GM21619 (cell line): ENCODE measurements around the gene TAT.
"Not testable (repeated sequence)": the region's sequence is repeated elsewhere in the genome, so short reads cannot be mapped to it uniquely, and the experiment has no call there.

Experiments used
- ATAC-seq: cut with Tn5 transposase; IDR thresholded peaks from one replicate; pipeline ENCODE4 v1.9.1; 2021; ENCODE audit not compliant: unreplicated experiment

The TAT gene

DNA sequence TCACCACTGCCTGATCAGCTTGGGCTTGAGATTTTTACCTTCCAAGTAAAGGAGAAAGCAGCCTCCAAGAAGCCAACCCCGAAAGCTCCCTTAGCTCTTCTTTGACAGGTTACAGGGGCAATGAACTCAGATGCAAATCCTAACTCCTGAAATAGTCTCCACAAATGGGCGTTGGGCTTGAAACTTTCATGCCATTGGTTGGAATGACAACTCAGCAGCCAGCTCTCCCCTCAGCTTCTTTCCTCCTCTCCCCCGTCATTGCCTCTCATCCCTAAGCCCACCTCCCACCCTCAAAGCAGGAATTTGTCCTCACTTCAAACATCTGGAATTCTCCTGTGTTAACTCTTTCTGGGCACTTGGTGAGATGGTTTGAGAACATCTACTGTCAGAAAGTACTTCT is at the start of gene TAT:
Gene TAT, minus strand, starts transcription at position 122 of the 400 bp plus-strand sequence. CDS start 677 bp downstream, outside the sequence.
- no peak for ATAC-seq

DNA sequence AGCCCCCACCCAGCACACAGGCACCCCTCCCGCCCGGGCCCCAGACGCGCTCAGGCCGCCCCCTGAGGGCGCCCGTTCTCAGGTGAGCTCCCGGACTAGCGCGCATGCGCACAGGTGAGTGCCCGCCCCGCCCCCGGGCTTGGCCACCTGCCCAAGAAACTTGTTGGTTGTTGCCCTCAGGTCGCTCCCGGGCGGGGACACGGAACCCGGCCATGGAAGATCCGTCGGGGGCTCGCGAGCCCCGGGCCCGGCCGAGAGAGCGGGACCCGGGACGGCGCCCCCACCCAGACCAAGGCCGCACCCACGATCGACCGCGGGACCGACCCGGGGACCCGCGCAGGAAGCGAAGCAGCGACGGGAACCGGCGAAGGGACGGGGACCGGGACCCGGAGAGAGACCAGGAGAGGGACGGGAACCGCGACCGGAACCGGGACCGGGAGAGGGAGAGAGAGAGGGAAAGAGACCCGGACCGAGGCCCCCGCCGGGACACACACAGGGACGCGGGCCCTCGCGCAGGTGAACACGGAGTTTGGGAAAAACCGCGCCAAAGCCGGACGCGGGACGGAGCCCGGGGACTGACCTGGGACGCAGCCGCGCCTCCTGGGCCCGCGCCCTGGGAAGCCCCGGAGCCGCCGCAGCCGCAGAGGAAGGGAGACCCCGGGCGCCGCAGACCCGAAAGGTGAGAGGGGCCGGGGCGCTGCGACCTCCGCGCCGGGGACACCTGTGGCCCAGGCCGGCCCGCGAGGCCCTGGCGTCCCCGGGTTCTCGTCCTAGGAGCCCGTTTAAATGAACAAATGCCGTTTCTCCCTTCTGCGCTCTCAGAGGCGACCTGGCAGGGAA is 49.3 kb upstream of the TAT start, which contains the start of gene MARVELD3:
Gene MARVELD3, plus strand, starts transcription at position 167 of the 840 bp plus-strand sequence. Its CDS starts 46 bp downstream, at position 213.
- ATAC-seq, result no peak

DNA sequence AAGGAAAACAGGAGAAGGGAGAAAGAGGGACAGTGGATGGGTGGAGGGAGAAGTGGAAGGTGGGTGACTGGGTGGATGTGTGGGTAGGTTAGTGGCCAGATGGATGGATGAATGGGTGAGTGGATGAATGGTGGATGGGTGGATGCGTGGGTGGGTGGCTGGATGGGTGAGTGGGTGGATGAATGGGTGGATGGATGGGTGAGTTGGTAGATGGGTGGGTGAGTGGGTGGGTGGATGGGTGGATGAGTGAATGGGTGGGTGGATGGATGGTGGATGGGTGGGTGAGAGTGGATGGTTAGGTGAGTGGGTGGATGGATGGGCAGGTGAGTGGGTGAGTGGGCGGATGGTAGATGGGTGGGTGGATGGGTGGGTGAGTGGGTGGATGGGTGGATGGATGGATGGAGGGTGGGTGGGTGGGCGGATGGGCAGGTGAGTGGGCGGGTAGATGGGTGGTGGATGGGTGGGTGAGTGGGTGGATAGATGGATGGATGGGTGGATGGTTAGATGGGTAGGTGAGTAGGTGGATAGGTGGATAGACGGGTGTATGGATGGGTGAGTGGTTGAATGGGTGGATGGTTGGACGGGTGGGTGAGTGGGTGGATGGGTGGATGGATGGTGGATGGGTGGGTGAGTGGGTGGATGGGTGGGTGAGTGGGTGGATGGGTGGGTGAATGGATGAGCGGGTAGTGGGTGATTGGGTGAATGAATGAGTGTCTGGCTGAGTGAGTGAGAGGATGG is 48.4 kb upstream of the TAT start:
- ATAC-seq, result no peak

DNA sequence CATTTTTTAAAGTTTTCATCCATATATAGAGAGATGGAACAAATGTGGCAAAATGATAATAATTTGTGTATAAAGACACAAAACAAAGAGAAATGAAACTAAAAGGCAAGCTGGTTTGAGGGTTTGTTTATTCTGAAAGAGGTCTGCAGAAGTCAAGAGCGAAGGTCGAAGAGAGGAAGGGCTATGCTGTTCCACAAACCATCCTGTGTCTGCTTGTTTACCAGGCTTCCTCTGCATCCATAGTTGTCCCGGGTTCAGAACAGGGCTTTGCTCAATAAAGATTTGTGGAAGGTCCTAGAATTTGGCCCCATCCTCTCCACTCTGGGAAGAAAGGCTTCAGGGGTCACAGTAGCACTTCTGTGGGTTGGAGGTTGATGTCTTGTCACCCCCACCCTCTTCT is 46.7 kb upstream of the TAT start:
- ATAC-seq, result no peak

DNA sequence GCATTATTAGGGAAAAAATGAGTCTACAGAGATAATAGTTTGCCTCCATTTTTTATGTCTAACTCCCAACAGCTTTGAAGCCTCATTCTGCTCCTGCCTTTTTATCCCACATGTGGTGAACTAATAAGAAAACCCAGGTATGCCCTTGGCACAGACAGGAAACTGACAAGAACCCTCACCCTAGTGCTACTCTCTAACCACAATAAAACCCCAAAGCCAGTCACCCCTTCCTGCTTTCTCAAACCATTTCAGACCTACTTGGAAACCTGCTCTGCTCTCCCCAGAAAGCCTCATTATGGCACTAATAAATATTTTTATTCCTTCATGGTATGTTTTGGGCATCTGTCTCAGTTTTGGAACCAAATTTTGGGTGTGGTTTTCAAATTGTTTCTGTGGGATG is 45.2 kb upstream of the TAT start:
- no peak for ATAC-seq

DNA sequence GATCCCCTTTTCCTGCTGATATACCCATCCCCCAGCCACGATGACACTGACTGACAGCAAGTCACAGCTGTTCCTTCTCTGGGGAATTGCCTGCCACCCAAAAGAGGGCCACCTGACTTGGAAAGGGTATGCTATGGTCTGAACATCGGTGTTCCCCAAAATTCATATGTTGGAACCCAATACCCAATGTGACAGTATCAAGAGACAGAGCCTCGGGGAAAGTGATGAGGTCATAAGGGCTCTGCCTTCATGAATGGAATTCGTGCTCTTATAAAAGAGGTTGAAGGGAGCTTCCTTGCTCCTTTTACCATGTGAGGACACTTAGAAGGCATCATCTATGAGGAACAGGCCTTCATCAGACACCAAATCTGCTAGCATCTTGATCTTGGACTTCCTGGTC is 41.5 kb upstream of the TAT start:
- no peak for ATAC-seq

DNA sequence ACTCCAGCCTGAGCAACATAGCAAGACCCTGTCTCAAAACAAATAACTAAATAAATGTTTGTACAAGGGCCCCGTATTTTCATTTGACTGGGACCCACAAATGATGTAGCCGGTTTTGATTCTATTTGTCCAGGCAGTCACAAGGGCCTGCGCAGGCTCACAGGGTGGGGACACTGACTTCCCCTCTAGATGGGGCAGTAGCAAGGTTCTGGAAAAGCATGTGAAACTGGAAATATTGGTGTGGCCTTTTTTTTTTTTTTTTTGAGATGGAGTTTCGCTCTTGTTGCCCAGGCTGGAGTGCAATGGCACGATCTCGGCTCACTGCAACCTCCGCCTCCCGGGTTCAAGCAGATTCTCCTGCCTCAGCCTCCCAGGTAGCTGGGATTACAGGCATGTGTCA is 38.1 kb upstream of the TAT start:
- not testable (repeated sequence) for ATAC-seq

DNA sequence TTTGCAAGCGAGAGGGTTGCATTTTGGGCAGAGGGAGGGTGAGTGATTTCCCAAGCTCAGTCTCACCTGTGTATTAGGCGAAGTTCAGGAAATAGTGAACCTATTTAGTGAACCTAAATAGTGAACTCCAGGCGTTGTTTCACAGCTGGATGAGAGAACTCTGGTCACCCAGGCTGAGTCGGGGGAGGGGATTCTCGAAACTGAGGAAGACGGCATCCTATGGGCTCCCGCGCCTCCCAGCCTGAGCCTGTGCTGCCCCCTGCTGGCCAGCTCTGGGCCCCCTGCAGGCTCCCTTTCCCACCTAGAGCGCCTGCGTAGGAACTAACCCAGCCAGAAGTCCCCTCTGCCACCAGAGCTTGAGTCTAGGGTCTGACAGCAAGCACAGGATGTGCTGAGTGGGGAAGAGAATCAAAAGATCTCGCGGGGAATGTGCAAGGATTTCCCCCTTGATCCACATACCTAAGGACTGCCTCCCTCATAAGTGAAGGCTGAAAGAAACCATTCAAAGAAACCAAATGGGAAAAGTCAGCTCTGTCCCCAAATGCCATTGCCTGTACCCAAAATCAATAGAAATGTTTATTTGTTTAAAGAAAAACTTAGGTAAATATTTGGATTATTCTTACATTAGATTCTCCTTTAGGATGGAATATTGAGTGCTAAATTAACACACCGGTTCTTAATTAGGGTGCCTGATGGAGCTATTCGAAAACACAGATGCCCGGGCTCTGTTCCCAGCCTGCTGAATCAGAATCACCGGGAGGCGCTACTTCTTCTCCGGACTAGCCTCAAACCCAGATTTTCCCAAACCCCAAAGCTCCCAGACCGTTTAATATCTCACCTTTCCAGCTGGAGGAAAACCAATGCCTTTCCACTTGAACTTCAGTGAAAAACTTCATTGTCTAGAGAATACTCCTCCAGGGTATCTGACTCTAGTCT is 34.3 kb upstream of the TAT start:
- ATAC-seq, result peak; percentile 41

DNA sequence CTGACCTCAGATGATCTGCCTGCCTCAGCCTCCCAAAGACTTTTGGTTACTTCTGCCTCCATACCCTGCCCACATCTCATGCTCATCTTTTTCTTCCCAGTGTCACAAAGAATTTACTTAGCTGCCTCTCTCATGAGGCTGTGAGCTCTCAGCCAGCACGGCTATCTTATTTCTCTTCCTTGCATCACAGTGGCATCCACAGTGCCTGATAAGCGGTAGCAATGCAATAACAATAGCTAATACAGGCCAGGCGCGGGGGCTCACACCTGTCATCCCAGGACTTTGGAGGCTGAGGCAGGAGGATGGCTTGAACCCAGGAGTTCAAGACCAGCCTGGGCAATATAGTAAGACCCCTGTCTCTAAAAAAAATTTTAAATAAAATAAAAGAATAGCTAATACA is 33.6 kb upstream of the TAT start:
- ATAC-seq, result no peak

DNA sequence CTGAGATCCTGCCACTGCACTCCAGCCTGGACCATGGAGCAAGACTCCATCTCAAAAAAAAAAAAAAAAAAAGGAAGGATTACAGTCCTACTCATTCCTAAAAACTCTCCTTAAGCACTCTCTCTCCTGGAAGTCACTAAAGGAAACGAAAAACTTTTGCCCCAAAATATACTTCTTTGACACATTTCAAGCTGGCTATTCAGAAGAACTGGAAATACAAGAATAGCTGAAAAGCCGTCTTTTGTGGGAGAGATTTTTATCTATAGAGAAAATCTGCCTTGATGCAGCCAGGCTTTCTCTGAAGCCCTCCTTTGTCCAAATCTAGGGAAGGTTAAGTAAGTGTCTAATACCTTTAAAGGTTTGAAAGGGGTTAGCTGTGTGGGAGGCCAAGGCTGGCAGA is 32.2 kb upstream of the TAT start:
- ATAC-seq, result no peak

DNA sequence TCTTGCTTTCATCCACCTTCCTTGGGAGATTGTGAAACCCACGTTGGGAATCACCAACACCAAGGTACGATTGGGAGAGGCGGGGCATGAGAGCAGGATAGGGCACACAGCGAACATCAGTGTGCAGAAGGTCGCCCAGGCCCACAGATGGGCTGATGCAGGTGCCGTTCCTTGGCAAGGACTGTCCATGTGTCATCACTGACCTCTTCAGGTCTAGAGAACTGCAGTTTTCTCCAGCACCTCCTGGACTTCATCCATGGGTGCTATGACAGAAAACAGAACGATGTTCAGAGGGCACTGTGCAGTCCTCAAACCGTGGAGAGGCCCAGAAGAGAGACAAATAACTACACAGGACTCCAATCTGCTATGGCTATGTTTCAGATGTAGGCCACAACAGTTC is 23.9 kb upstream of the TAT start:
- no peak for ATAC-seq

DNA sequence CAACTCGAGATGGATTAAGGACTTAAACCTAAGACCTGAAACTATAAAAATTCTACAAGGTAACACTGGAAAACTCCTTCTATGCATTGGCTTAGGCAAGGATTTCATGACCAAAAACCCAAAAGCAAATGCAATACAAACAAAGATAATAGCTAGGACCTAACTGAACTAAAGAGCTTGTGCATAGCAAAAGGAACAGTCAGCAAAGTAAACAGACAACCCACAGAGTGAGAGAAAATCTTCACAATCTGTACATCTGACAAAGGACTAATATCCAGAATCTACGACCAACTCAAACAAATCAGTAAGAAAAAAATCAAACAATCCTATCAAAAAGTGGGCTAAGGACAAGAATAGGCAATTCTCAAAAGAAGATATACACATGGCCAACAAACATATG is 21.5 kb upstream of the TAT start:
- not testable (repeated sequence) for ATAC-seq

DNA sequence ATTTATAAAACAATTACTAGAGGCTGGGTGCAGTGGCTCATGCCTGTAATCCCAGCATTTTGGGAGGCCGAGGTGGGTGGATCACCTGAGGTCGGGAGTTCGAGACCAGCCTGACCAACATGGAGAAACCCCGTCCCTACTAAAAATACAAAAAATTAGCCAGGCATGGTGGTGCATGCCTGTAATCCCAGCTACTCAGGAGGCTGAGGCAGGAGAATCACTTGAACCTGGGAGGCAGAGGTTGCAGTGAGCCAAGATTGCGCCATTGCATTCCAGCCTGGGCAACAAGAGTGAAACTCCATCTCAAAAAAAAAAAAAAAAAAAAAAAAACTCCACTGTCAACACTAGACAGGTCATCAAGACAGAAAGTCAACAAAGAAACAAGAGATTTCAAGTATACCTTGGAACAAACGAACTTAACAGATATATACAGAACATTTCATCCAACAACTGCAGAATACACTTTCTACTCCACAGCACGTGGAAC is 18.5 kb upstream of the TAT start:
- ATAC-seq, result not testable (repeated sequence)

DNA sequence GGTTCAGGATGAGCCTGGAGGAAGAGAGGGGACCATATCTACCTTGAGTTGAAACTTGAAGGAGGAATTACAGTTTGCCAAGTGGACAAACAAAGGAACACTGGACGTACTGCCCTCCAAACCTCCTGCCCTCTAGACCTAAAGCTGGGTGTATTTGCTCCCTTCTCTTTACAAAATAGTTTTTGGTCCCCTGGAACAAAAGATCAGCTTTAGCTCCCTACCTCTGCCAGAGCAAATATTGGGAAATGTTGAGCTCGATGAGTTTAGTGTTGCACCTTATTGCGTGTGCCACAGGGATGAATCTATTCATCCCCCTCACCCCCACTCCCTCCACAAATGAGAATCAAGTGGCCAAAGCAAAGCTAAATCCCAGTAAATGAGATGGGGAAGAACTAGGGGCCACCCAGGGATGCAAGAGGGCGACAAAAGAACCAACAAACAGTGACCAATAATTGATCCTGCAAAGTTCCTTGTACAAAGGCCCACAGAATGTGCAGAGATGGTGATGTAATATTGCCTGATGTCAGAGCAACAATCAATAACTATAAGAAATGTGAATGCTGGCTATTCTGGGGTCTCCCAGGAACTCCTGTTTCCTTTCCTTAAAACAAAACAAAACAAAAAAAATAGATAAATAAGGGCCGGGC is 17.2 kb upstream of the TAT start:
- ATAC-seq, result no peak

DNA sequence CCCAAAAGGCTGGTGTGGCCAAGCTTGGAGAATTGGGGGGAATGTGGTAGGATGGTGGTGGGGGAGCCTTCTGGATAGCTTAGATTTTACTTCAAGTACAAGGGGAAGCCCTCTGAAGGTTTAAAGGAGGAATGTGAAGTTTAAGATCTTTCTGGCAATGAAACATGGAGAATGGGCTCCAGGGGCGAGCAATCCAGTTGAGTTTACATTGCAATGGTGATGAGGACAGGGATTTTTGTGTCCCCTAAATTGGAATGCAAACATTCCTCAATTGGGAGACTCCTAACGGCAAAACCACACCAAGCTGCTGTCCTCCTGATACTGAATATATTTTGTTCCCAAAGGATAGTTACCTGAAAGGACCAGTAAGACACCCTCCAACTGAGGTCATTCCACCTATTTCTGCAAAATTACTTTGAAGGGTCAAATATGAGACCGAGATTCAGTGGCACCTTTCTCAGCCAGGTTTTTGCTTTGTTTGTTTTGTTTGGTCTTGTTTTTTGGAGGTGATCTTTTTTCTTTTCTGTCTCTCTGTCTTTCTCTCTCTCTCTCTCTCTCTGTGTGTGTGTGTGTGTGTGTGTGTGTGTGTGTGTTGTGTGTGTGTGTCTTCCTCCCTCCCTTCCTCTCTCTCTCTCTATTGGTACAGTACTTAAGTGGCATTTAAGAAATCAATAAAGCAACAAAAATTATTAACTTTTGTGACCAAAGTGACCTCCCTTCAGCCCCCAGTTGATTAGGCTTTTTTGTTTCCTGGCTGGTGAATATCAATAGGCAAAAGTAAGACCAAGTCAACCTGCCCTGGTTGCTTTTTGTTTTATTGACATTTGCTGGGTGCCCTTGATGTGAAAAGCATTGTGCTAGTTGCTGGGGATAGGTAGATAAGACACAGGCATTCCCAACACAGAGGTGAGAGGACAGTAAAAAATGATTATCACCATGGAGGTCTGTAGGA is 16.4 kb upstream of the TAT start:
- no peak for ATAC-seq

DNA sequence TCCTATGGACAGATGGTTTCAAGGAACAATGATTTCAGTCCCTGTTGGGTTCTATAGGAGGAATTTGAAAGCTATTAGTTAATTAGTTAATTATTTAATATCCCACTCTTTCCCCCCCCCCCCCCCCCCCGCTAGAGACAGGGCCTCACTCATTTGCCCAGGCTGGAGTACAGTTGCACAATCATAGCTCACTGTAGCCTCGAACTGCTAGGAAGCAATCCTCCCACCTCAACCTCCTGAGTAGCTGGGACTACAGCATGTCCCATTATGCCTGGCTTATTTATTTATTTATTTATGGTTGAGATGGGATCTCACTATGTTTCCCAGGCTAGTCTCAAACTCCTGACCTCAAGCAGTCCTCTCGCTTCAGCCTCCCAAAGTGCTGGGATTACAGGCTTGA is 15.0 kb upstream of the TAT start:
- no peak for ATAC-seq

DNA sequence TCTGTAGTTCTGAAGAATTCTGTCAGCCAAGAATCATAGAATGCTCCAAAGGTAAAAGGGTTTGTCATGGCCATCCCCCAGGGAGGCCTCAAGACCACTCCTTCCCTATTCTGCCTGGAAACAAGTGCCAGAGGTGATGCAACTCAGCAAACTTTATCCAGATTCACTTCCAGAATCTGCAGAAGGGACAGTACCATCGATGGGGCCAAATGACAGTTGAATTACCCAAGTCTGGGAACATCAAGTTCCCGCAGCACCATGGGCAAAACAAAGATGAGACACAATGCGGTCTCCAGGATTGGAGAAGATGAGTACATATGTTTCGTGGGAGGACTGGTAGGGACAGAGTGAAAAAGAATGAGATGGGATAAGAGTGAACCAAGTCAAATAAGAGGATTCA is 13.7 kb upstream of the TAT start:
- no peak for ATAC-seq

DNA sequence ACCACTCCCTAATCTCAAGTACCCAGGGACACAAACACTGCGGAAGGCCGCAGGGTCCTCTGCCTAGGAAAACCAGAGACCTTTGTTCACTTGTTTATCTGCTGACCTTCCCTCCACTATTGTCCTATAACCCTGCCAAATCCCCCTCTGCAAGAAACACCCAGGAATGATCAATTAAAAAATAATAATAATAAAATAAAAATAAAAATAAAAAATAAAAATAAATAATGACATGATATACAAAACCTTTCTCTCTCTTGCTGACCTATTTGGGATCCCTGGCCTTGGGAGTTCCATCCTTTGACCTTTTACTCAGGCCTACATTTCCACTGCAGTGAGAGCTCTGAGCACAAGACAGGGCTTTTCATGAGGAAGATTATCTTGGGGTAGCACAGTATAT is 13.2 kb upstream of the TAT start:
- not testable (repeated sequence) for ATAC-seq

DNA sequence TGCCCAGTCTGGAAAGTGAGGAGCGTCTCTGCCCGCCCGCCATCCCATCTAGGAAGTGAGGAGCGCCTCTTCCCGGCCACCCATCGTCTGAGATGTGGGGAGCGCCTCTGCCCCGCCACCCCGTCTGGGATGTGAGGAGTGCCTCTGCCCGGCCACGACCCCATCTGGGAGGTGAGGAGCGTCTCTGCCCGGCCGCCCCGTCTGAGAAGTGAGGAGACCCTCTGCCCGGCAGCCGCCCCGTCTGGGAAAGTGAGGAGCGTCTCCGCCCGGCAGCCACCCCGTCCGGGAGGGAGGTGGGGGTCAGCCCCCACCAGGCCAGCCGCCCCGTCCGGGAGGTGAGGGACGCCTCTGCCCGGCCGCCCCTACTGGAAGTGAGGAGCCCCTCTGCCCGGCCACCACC is 12.4 kb upstream of the TAT start:
- not testable (repeated sequence) for ATAC-seq
